Left ventricle myocardium inferior (tissue), 1 donor: ENCODE measurements around the gene ORAI1. TPM values are rescaled to one million over a fixed set of nuclear protein-coding genes. Genes with fewer than 3 reads are reported as not detected.
"Not testable (repeated sequence)": the region's sequence is repeated elsewhere in the genome, so short reads cannot be mapped to it uniquely, and the experiment has no call there.

Source experiments
- DNase-seq: peaks from one replicate; pipeline ENCODE4 v3.0.0-alpha.2; 2020
- H3K27ac ChIP-seq: fragments of 200-600 bp; replicated peaks from 2 replicates; pipeline ENCODE4 v1.8.0; 2021
- H3K27me3 ChIP-seq: fragments of 200-600 bp; 2 replicates; pipeline ENCODE4 v1.8.0; 2021; ENCODE audit warnings: low read depth
- H3K36me3 ChIP-seq: fragments of 200-600 bp; 2 replicates; pipeline ENCODE4 v1.8.0; 2021
- H3K4me1 ChIP-seq: fragments of 200-600 bp; 2 replicates; pipeline ENCODE4 v1.8.0; 2021
- H3K4me3 ChIP-seq: fragments of 200-600 bp; 2 replicates; pipeline ENCODE4 v1.8.0; 2021; ENCODE audit warnings: mild to moderate bottlenecking, moderate library complexity
- H3K9me3 ChIP-seq: fragments of 200-600 bp; replicated peaks from 2 replicates; pipeline ENCODE4 v1.8.0; 2021
- intact Hi-C: fragments of 100-400 bp; cut with micrococcal nuclease; formaldehyde crosslinking; loops from one replicate; pipeline ENCODE4 v1.11.0; 2022
- total RNA-seq: library from RNA; stranded (reverse); fragmentation: NEBNext Ultra II Directional; extraction: Animal tissue kit (Norgen Biotek cat#: 25700); gene quantifications from one replicate; pipeline ENCODE4 v1.2.1, GENCODE V29; 2021
- TF ChIP-seq, protein P1 (sequence below): fragments of 200-600 bp; IDR thresholded peaks from 2 replicates; pipeline ENCODE4 v1.8.0; 2021; ENCODE audit warnings: antibody characterized with exemption, mild to moderate bottlenecking, borderline replicate concordance
- donor health status: DM: no; HTN: yes; CAD: no; lungs with severe emphysema.

ORAI1 gene
- total RNA-seq, 1 donor from 2014 or later, result 11.4 TPM

DNA sequence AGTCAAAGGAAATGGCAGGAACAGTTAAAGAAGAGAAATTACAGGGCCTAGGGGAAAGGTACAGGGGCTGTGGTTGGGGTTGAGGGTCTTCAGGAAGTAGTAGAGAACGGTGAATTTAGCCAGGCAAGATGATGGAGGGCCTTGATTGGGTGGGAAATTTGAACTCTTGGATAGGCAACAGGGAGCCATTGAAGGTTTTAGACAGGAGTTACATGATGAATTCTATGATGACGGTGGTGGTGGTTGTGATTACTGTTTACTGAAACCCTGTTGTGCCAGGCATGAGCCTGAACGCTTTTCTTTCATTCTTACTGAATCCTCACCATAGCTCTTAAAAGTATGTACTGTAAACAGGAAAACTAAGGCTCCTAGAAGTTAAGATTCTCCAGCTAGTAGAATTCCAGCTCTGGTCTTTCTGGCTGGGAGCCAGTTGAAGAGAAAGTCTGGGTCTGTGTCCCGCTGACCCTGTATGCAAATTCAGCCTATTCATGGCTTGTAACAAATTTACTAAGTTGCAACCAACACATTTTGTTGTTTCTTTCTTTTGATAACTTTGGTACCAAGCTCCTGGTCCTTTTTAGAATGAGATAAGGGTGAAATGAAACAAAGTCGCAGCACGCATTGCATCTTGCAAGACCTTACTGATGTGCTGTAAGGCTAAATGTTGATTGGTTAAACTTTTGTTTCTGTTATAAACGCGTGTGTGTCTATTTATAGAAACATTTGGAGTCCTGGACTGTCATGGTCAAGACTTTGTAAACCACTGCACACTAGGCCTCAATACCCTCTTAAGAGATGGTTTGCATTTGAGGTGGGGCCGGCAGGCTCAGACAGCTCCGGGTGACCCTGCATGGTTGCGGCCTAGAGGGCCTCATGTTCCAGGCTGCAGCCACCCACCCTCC, 6.0 kb downstream of the ORAI1 start:
- Histone ChIP-seq H3K36me3 (no peaks in the 10 kb centered on the region), H3K27me3 (no peaks in the 10 kb centered on the region), H3K4me1 (peaks cover 46% of the 10 kb centered on the region), H3K27ac (no peak overlapping the region), H3K9me3 (no peaks in the 10 kb centered on the region), H3K4me3 (no peak overlapping the region)
- intact Hi-C loops, result no loop called here
- no peak for DNase-seq
- TF ChIP-seq, protein P1, sequence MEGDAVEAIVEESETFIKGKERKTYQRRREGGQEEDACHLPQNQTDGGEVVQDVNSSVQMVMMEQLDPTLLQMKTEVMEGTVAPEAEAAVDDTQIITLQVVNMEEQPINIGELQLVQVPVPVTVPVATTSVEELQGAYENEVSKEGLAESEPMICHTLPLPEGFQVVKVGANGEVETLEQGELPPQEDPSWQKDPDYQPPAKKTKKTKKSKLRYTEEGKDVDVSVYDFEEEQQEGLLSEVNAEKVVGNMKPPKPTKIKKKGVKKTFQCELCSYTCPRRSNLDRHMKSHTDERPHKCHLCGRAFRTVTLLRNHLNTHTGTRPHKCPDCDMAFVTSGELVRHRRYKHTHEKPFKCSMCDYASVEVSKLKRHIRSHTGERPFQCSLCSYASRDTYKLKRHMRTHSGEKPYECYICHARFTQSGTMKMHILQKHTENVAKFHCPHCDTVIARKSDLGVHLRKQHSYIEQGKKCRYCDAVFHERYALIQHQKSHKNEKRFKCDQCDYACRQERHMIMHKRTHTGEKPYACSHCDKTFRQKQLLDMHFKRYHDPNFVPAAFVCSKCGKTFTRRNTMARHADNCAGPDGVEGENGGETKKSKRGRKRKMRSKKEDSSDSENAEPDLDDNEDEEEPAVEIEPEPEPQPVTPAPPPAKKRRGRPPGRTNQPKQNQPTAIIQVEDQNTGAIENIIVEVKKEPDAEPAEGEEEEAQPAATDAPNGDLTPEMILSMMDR, result no peak

DNA sequence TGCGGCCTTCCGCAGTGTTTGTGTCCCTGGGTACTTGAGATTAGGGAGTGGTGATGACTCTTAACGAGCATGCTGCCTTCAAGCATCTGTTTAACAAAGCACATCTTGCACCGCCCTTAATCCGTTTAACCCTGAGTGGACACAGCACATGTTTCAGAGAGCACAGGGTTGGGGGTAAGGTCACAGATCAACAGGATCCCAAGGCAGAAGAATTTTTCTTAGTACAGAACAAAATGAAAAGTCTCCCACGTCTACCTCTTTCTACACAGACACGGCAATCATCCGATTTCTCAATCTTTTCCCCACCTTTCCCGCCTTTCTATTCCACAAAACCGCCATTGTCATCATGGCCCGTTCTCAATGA, 7.5 kb downstream of the ORAI1 start:
- H3K9me3 ChIP-seq, DNase-seq, intact Hi-C loops, H3K27ac ChIP-seq, H3K36me3 ChIP-seq, H3K4me3 ChIP-seq, H3K27me3 ChIP-seq: not testable (repeated sequence)
- peaks cover 36% of the 10 kb centered on the region for H3K4me1 ChIP-seq

DNA sequence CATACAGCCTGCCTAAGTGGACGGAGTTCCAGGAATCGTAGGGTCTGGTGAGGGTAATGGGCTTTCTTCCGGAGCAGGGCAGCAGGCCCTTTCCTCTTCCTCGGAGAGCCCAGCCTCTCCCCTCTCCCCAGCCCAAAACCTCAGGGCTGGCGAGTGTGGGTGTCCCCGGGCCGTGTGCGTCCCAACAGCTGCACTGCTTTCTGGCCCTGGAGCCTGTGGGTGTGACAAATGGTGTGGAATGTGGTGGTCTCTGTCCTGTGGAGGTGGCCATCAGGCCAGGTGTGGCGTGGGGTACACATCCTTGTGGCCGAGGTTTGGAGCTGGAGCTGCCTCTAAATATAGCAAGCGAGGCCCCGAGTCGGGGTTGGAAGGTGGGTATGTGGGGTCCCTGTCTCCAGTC, 8.5 kb downstream of the ORAI1 start:
- no peak overlapping the region for H3K4me3 ChIP-seq
- no peaks in the 10 kb centered on the region for H3K9me3 ChIP-seq
- H3K27ac ChIP-seq, result no peak overlapping the region
- no peak for DNase-seq
- H3K27me3 ChIP-seq, result no peaks in the 10 kb centered on the region
- intact Hi-C loops, result no loop called here
- no peaks in the 10 kb centered on the region for H3K36me3 ChIP-seq
- peaks cover 28% of the 10 kb centered on the region for H3K4me1 ChIP-seq
- TF ChIP-seq, protein P1, result no peak

DNA sequence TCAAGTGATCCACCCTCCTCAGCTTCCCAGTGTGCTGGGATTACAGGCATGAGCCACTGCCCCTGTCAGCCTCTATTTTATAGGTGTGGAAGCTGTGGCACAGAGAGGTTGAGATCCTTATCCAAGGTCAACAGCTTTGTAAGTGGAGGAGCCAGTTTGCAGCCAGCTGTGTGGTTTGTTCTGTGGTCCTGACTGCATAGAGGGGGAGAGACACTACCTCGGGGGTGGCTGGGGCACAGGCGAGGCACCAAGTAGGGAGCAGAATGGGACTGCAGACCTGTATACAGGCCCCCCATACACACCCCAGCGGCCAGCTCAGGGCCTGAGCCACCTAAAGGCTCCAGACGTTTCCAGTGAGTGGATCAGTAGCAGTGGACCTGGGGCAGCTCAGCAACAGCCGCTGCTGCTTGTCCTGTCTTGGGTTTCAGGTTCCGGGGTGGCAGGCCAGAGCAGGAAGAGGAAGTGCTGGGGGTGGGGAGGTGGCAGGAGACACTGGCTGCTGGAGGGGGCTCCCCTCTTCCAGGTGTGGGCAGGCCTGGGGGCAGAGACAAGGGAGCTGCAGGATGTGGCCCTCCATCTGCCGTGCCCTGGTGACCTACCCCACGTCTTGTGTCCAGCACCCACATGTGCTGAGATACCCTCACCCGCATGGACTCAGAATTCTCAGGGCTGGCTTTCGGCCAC, 11.0 kb downstream of the ORAI1 start:
- Histone ChIP-seq H3K27ac (no peak overlapping the region), H3K9me3 (no peaks in the 10 kb centered on the region), H3K27me3 (no peaks in the 10 kb centered on the region), H3K4me3 (no peak overlapping the region), H3K4me1 (peaks cover 17% of the 10 kb centered on the region), H3K36me3 (peaks cover 15% of the 10 kb centered on the region)
- no peak for DNase-seq
- TF ChIP-seq, protein P1, result no peak
- intact Hi-C loops, result no loop called here

DNA sequence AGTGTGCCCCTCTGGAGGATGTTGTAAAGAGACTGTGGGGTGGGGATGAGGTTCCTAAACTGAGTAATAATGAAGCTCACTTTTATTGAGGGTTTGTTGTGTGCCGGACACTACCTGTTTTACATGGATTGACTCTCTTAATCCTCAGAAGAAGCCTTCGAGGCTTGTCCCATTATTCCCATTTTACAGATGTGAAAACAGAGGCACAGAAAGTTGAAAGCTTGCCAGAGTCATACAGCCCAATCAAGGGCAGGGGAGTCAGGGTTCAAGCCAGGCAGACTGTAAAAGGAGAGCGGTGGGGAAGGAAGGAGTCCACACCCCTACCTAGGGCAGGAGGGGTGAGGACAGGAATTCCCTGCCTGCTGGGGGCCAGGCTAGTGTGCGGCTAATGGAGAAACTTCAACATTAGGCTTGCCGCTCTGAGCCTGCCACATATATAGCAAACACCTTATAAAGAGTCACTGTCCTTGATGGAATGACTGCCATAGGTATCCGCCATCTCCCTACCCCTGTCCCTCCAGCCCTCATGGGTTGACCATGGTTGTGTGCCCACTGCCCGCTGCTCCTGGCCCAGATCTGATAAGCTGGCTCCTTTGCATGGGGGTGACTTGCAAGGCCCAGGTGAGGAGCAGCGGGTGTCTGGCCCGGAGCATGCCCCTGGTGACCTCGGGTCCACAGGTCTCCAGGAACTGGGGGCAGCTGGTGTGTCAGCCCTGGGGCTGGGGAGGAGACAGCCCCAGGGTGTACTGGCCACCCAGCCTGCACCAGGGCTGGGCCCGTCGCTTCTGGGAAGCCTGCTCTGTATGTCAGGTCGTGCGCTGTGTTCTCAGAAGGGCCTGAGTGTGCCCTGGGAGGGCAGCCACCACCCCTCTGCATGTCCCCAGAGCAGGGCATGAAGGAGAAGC, 12.2 kb downstream of the ORAI1 start:
- no peaks in the 10 kb centered on the region for H3K9me3 ChIP-seq
- H3K4me3 ChIP-seq, result no peak overlapping the region
- no peak overlapping the region for H3K27ac ChIP-seq
- TF ChIP-seq, protein P1, result no peak
- peaks cover 15% of the 10 kb centered on the region for H3K36me3 ChIP-seq
- no peaks in the 10 kb centered on the region for H3K27me3 ChIP-seq
- H3K4me1 ChIP-seq, result peaks cover 7% of the 10 kb centered on the region
- DNase-seq, result no peak
- intact Hi-C loops, result no loop called here
